Keratinocyte (primary cell): Measurements from ENCODE around the gene RNF157. TPM values are rescaled to one million over a fixed set of nuclear protein-coding genes. Genes with fewer than 3 reads are reported as not detected.

ENCODE experiments used
- DNase-seq: peaks from one replicate; pipeline ENCODE4 v3.0.0-alpha.2; 2011; ENCODE audit warnings: low read depth, missing footprints, low spot score
- FAIRE-seq: peaks from 2 replicates; lab custom pipeline; 2011; peaks lifted over from hg19 to GRCh38; lab: Jason Lieb, UNC
- H2AFZ ChIP-seq: 2 replicates; pipeline ENCODE4 v1.6.0; 2012; ENCODE audit warnings: low read length, control low read depth, inconsistent platforms; ENCODE audit not compliant: control insufficient read depth
- H3K27ac ChIP-seq: 2 replicates; pipeline ENCODE4 v1.5.1; 2011; ENCODE audit warnings: low read length; ENCODE audit not compliant: control insufficient read depth, insufficient read depth
- H3K27me3 ChIP-seq: 3 replicates; pipeline ENCODE4 v1.6.0; 2011; ENCODE audit warnings: low read length; ENCODE audit not compliant: control insufficient read depth, insufficient read depth; ENCODE audit errors: extremely low read depth
- H3K36me3 ChIP-seq, 2 experiments: 2 replicates in 1 of 2; 3 replicates in 1 of 2; pipeline ENCODE4 v1.5.1; 2011; ENCODE audit warnings: low read length in 2 of 2, mild to moderate bottlenecking in 1 of 2; ENCODE audit not compliant: control insufficient read depth in 2 of 2, insufficient read depth in 2 of 2; ENCODE audit errors: extremely low read depth in 1 of 2
- H3K4me1 ChIP-seq: 3 replicates; pipeline ENCODE4 v1.5.1; 2011; ENCODE audit warnings: low read length; ENCODE audit not compliant: control insufficient read depth, insufficient read depth; ENCODE audit errors: extremely low read depth
- H3K4me2 ChIP-seq: 3 replicates; pipeline ENCODE4 v1.6.0; 2011; ENCODE audit warnings: low read depth, low read length; ENCODE audit not compliant: control insufficient read depth, insufficient read depth; ENCODE audit errors: extremely low read depth
- H3K4me3 ChIP-seq, 3 experiments: fragments of 200-600 bp in 1 of 3; sonication (generic) in 1 of 3; 2 replicates in 2 of 3; 3 replicates in 1 of 3; pipeline ENCODE4 v1.5.1; 2011 to 2016; ENCODE audit warnings: low read length in 3 of 3, mild to moderate bottlenecking in 3 of 3, control low read depth in 2 of 3, inconsistent platforms in 1 of 3, low read depth in 1 of 3, mixed read lengths in 1 of 3, mixed run types in 1 of 3, moderate library complexity in 1 of 3; ENCODE audit not compliant: control insufficient read depth in 2 of 3, insufficient read depth in 2 of 3; ENCODE audit errors: extremely low read depth in 1 of 3
- H3K79me2 ChIP-seq: 2 replicates; pipeline ENCODE4 v1.6.0; 2012; ENCODE audit warnings: low read length; ENCODE audit not compliant: control insufficient read depth, insufficient read depth
- H3K9ac ChIP-seq: 3 replicates; pipeline ENCODE4 v1.6.0; 2011; ENCODE audit warnings: low read length; ENCODE audit not compliant: control insufficient read depth, insufficient read depth; ENCODE audit errors: extremely low read depth
- H3K9me1 ChIP-seq: 3 replicates; pipeline ENCODE4 v1.6.0; 2011; ENCODE audit warnings: low read length; ENCODE audit not compliant: control insufficient read depth, insufficient read depth; ENCODE audit errors: extremely low read depth
- H3K9me3 ChIP-seq: 2 replicates; pipeline ENCODE4 v1.5.1; 2012; ENCODE audit warnings: low read depth, low read length; ENCODE audit not compliant: control insufficient read depth
- H4K20me1 ChIP-seq: 3 replicates; pipeline ENCODE4 v1.6.0; 2011; ENCODE audit warnings: low read length; ENCODE audit not compliant: control insufficient read depth, insufficient read depth; ENCODE audit errors: extremely low read depth
- CTCF ChIP-seq, 3 experiments: IDR thresholded peaks in 1 of 3; conservative IDR thresholded peaks in 1 of 3; optimal IDR thresholded peaks in 1 of 3; 2 replicates in 2 of 3; 3 replicates in 1 of 3; pipeline versions ENCODE3 to v1.5.1; 2011; ENCODE audit warnings: low read length in 3 of 3, mild to moderate bottlenecking in 3 of 3, moderate library complexity in 2 of 3, control low read depth in 1 of 3, inconsistent platforms in 1 of 3; ENCODE audit not compliant: insufficient read depth in 2 of 3; ENCODE audit errors: extremely low read depth in 1 of 3
- EZH2 ChIP-seq: IDR thresholded peaks from one replicate; pipeline ENCODE4 v1.6.1; 2012; ENCODE audit warnings: inconsistent platforms, mild to moderate bottlenecking, low read length, moderate library complexity
- dilution Hi-C: fragments of 300-500 bp; cut with MboI; formaldehyde crosslinking; loops from one replicate; pipeline ENCODE4 v1.7.0; 2020; ENCODE audit warnings: low sequenced_read_pairs; ENCODE audit not compliant: extremely low pct_ligation_motif_present
- polyA plus RNA-seq, 5 experiments: library from polyadenylated mRNA; depleted of rRNA in 3 of 5; stranded (reverse) in 3 of 5; stranded (forward) in 1 of 5; unstranded in 1 of 5; fragments of >200 nt; gene quantifications; 1 replicate in 1 of 5; 2 replicates in 3 of 5; 3 replicates in 1 of 5; pipeline versions ENCODE4 v1.2.1 to v1.2.3, GENCODE V29; 2011 to 2012; ENCODE audit warnings: missing spikeins in 2 of 5, low read depth in 1 of 5, low replicate concordance in 1 of 5

The RNF157 gene
- polyA plus RNA-seq, 1 donor (not counting 4 experiments of a cell fraction or from before 2014, with no cell fraction given): not detected

GRCh38 chr17:76138234-76138895 is 101.9 kb downstream of the RNF157 start:
- H2AFZ ChIP-seq: no peak overlapping the region
- no peak for FAIRE-seq
- no peak overlapping the region for H3K4me2 ChIP-seq
- H3K9me3 ChIP-seq: no peaks in the 10 kb centered on the region
- H3K27ac ChIP-seq: no peak overlapping the region
- H4K20me1 ChIP-seq: no peaks in the 10 kb centered on the region
- H3K9ac ChIP-seq: no peak overlapping the region
- DNase-seq: no peak
- no peak overlapping the region for H3K4me3 ChIP-seq
- no peak for TF ChIP-seq EZH2
- TF ChIP-seq CTCF (optimal IDR thresholded peaks at IDR 0.05 in 1 of 3, IDR thresholded peaks at IDR 0.05 in 1 of 3, conservative IDR thresholded peaks at IDR 0.05 in 1 of 3; ENCODE audit: extremely low read depth in 1 of 3, insufficient read depth in 2 of 3, low read length in 3 of 3): no peak
- peaks cover 6% of the 10 kb centered on the region for H3K4me1 ChIP-seq
- H3K79me2 ChIP-seq: no peaks in the 10 kb centered on the region
- dilution Hi-C loops: no loop called here
- H3K27me3 ChIP-seq: peaks cover 56% of the 10 kb centered on the region
- H3K9me1 ChIP-seq: no peaks in the 10 kb centered on the region
- no peaks in the 10 kb centered on the region for H3K36me3 ChIP-seq

- FAIRE-seq (no peak), DNase-seq (no peak)
- Histone ChIP-seq H4K20me1 (no peaks in the 10 kb centered on the region), H2AFZ (no peak overlapping the region), H3K9me3 (no peaks in the 10 kb centered on the region), H3K27ac (no peak overlapping the region), H3K27me3 (peaks cover 56% of the 10 kb centered on the region), H3K9ac (no peak overlapping the region), H3K4me2 (no peak overlapping the region), H3K9me1 (no peaks in the 10 kb centered on the region), H3K4me3 (no peak overlapping the region), H3K79me2 (no peaks in the 10 kb centered on the region), H3K4me1 (peaks cover 11% of the 10 kb centered on the region), H3K36me3 (no peaks in the 10 kb centered on the region)
- dilution Hi-C loops: no loop called here
- no peak for TF ChIP-seq CTCF (optimal IDR thresholded peaks at IDR 0.05 in 1 of 3, IDR thresholded peaks at IDR 0.05 in 1 of 3, conservative IDR thresholded peaks at IDR 0.05 in 1 of 3; ENCODE audit: extremely low read depth in 1 of 3, insufficient read depth in 2 of 3, low read length in 3 of 3)
- TF ChIP-seq EZH2: no peak
These were observed 102.7 kb downstream of the RNF157 start for GRCh38 chr17:76137351-76138233.
